NCI-H524 (cell line): ENCODE results near the gene RSRC1.
A peak's percentile ranks its signal among the peaks of the same experiment; 100 is the strongest.
"Not testable (repeated sequence)": the region's sequence is repeated elsewhere in the genome, so short reads cannot be mapped to it uniquely, and the experiment has no call there.

Experiments used
- DNase-seq, 2 experiments: peaks; one replicate each; lab custom pipeline; 2025; lab: John Stamatoyannopoulos, UW

RSRC1 gene

DNA sequence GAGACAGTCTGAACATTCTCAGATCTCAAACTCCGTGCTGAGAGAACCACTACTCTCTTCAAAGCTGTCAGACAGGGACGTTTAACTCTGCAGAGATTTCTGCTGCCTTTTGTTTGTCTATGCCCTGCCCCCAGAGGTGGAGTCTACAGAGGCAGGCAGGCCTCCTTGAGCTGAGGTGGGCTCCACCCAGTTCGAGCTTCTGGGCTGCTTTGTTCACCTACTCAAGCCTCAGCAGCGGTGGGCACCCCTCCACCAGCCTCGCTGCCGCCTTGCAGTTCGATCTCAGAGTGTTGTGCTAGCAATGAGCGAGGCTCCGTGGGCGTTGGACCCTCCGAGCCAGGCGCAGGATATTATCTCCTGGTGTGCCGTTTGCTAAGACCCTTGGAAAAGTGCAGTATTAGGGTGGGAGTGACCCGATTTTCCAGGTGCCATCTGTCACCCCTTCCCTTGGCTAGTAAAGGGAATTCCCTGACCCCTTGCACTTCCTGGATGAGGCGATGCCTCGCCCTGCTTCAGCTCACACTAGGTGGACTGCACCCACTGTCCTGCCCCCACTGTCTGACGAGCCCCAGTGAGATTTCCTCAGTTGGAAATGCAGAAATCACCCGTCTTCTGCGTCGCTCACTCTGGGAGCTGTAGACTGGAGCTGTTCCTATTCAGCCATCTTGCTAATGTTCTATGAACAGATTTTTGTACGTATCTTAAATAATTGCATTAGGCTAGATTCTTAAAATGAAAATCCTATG is 220.0 kb downstream of the RSRC1 start:
- DNase-seq, result peak; percentile 49 to 64

DNA sequence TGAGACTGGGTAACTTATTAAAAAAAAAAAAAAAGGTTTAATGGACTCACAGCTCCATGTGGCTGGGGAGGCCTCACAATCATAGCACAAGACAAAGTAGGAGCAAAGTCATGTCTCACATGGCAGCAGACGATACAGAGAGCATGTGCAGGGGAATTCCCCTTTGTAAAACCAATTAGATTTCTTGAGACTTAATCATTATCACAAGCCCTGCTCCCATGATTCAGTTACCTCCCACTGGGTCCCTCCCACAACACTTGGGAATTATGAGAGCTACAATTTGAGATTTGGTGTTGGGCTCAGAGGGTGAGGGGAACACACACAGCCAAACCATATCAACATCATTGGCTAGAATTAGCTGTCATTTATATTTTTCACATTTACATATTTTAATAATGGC is 221.0 kb downstream of the RSRC1 start:
- peak; percentile 5 to 35 for DNase-seq

DNA sequence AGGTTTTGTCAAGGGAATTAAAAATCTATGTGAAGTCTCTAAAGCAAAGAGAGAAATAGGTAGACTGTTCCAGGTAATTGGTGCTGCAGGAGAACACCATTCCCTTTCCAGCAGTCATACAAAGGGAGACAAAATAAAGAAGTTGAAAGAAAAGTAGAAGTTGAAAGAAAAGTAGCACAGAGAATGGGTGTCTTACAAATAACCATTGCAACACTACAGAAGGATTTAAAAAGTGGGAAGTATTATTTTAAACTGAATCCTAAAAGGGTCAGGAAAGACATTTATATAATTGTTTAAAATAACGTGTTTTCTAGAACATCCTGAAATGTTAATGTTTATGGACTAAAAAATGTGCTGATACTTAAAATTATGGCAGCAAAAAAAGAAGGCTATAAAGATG is 223.8 kb downstream of the RSRC1 start:
- no peak for DNase-seq

DNA sequence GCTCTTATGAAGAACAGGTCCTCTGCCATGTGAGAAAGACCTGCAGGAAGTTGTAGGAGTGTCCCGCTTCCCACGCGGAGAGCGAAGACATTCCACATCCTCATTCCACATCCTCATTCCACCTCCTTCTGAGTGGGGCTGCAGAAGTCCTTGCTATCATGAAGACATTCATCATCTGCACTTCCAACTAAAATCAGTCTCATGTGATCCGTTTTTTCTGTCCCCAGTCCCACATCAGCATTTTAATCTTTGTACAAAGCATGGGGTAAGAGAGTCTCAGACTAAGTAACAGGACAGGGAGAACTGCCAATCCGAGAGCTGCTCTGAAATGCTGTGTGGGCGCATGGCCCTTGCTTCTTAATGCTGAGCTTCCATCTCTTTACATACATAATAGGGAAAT is 227.2 kb downstream of the RSRC1 start:
- DNase-seq, result no peak

DNA sequence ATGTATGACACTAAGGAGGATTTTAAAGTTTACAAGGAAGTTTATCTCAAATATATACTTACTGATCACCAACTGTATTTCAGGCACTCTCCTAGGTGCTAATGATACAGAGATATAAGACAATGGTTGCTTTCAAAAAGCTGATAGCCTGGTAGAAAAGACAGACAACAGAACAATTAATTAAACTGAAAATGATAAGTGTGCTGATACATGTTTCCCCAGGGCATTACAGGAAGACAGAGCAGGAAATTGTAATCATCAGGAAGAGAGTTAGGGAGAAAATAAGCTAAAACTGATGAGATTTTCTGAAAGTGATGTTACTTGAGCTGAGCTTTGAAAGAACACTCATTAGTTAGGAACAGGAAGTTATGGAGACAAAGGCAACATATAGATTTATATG is 229.7 kb downstream of the RSRC1 start:
- DNase-seq, result no peak

DNA sequence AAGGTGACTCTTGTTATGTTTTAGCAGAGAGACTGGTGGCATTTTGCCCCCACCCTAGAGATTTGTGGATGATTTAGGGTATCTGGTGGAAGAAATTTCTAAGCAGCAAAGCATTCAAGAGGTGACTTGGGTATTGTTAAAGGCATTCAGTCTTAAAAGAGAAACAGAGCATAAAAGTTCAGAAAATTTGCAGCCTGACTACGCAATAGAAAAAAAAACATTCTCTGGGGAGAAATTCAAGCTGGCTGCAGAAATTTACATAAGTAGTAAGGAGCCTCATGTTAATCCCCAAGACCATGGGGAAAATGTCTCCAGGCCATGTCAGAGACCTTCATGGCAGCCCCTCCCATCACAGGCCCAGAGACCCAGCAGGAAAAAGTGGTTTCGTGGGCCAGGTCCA is 231.1 kb downstream of the RSRC1 start:
- not testable (repeated sequence) for DNase-seq

DNA sequence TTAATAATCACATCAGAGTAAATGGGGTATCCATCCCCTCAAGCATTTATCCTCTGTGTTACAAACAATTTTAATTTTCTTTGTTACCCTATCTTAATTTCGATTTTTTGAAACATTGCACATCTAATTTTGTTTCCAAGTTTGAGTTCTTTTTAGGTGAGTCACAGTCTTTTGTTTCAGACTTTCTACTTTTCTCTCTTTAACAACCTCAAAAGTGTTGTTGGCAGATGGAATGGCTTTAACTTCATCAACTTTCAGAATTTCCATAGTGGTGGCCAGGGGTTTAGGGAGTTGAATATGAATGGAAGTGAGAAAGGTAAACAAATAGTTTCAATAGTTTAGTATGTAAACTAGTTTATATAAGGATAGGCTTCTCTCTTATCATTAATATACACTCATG is 238.1 kb downstream of the RSRC1 start:
- no peak for DNase-seq

DNA sequence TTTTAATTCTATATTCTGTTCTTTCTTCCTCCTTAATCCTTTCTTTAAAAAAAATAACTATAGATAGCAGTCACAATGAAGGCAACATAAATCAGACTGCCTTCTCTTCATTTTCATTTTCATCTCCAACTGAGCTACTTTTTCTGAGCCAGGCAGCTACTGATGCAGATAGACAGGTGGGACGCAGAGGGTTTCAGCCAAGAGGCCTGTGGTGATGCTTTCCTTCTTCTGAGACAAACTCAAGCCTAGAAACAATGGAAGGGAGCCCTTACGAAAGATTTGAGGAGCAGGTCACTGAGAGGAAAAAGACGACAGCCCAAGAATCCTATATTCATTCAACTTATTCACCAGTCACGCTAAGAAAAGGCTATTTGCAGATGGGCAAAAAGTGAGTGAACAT is 241.1 kb downstream of the RSRC1 start:
- no peak for DNase-seq

DNA sequence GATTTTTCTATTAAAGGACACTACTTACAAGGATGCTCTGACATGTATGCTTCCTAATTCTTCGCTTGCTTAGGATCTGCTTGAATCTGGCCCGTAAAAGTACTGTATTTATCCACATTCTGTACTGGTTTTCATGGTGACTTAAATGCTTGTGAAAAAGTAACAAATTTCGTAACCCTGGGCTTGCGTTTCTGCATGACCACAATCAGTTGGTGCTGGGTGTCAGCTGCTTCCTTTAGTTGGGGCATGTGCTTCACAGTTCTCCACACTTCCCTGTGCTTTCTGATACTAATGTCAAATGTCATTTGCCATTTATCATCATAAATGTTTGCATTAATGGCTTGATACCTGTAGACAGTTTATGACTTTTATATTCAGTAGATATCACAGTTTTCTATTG is 242.7 kb downstream of the RSRC1 start:
- DNase-seq, result no peak

DNA sequence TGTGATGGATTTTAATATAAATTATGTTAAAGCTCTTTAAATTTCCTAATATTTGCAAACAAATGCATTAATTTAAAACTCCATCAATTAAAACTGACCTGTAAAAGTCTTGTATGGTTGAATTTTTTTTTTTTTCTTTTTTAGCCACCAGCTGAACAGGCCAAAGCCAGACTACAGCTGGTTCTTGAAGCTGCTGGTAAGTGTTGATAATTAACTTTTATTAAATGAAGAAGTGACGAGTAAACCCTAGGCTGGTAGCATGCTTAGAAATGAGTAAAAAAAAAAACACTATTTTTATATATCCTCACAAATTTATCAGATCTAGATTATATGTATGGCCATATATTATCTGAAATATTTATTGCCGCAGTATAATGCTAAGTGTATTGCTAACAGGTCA is 244.8 kb downstream of the RSRC1 start:
- DNase-seq, result no peak

DNA sequence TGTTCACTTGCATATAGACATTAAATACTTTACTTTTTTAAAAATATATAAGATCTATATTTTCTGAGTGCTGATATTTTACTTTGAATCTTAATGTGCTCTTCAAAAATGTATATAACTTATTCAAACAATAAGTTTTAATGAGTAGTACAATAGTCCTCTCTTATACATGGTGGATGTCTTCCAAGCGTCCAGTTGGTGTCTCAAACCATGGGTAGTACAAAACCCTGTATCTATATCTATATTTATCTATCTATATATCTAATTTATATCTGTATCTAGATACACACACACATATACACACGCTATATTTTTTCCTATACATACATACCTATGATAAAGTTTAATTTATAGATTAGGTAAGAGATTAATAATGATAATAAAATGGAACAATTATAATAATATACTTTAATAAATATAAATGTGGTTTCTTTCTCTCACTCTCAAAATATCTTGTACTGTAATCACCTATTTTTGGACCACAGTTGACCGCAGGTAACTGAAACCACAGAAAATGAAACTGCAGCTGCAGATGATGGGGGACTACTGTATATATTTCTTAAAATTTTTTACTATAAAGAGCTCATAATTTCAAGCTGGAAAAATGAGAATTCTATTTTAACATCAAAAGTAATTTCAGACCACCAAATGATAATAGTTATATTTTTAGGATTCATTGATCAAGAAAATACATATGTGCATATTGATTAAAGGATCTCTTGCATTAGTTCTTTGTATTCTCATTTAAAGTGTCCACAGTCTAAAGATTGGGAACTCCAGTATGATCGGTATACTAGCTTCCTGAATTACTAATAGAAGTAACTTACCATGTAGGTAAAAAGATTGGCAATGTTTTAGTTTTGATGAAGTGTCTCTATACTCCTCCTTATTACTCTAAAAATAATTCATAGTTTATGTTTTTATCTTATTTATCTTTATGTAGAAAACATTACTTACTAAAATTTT is 246.0 kb downstream of the RSRC1 start:
- no peak for DNase-seq

DNA sequence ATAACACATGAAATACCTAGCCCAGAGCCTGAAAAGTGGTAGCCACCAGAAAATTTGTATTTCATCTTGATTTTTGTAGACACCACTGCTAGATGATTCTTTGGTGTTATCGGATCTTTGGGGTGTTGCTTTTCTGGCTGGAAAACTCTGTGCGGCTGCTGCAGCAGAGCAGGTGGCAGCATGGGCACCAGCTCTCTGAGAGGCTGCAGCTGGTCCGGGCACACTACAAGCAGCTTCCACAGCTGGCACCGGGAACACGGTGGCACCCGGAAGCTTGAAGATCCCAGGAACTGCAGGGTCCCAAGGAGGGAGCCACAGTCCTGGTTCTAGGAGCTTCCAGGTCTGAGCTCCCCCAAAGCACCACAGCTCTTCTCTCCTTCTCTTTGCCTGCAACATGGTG is 249.4 kb downstream of the RSRC1 start:
- DNase-seq, result peak in 1 of 2 experiments; percentile 35

DNA sequence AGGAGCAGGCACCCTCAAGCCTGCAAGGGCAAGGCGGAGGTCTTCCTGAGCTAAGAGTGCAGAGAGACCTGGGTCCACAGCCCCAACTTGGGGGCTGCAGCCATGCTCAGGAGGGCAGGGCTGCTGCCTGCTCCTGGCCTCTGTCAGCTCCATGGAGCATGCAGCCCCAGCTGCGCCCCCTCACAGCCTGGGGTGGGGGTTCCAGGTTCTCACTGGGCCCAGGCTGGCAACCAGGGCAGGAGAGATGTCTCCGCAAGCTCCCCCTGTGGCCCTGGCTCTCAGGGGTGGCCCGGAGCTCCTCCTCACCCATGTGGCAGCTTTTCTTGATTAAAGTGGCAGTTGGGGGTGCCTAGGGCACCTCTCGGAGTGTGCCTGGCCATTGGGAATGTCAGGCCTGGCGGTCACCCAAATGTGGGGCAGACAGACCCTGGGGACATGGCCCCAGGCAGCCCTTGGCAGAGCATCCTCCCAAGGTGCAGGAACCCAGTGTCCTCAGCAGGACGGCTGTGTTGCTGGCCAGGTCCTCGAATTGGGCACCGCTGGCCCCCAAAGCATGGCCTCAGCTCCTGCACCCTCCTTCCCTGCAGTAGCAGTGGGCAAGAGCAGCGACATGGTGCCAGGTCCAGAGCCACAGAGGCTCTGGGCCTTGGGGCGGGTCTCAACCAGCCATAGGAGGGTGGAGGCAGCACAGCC is 251.0 kb downstream of the RSRC1 start:
- DNase-seq, result no peak

DNA sequence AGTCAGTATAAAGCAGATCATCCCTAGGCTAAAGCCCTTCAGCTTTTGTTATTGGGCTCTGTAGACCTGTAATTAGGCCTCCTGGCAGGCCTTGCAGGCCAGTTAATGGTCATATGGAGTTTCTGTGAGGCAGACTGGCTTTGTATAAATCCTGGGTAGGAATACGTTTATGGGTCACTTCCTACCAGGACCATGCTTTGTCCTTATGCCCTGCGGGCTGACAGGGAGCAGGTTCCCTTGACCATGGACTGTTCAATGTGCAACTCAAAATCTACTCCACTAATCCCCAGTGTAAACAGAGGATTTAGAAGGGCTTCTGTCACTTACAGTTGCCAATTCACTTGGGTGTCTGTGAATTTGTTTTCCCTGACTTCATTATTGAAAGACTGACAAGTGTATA is 258.4 kb downstream of the RSRC1 start:
- DNase-seq, result peak; percentile 69 to 91

DNA sequence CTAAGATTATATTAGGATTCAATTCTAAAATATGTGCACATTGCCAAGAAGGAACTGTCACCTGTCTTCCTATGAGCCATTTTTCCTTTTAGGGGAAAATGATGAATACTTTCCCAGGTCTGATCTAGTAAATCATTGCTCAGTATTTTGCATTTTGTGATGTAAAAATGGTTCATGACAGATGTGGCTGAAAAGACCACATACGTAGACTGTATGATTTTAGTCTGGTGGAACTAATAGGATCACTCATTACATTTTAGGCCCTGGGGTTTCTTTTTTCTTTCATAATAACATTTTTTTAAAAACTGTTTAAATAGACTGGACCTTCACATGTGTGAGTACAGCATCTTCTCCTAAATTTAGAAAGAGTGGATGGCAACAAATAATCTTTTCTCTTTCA is 259.4 kb downstream of the RSRC1 start:
- peak in 1 of 2 experiments; percentile 11 for DNase-seq

DNA sequence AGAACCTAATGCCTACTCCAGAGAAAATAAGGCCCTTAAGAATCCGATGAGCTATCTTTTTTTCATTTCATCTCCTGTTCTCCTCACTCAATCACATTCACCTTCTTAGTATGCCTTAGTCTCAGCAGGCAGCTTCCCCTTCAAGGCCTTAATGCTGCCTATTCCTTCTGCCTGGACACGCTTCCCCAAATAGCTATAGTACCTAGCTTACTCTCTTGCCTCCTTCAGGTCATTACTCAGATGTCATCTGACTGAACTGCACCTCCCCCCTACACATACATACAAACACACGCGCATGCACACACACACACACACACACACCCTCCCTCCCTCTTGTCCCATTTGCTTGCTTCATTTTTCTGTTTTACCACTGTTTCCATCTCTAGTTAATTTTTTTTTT is 269.6 kb downstream of the RSRC1 start:
- no peak for DNase-seq

DNA sequence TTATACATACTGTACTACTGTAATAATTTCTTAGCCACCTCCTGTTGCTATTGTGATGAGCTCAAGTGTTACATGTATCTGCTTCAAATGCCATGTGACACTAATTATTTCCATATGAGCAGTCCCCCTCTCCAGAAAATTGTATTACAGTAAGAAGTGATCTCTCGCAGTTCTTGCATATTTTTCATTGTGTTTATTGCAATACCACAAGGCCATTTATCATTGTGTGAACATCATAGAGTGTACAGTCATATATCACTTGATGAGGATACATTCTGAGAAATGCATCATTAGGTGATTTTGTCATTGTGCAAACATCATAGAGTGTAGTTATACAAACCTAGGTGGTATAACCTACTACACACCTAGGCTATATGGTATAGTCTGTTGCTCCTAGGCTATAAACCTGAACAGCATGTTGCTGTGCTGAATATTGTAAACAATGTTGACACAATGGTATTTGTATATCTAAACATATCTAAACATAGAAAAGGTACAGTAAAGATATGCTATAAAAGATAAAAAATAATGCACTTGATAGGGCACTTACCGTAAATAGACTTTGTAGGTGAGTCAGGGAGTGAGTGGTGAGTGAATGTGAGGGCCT is 271.5 kb downstream of the RSRC1 start:
- no peak for DNase-seq

DNA sequence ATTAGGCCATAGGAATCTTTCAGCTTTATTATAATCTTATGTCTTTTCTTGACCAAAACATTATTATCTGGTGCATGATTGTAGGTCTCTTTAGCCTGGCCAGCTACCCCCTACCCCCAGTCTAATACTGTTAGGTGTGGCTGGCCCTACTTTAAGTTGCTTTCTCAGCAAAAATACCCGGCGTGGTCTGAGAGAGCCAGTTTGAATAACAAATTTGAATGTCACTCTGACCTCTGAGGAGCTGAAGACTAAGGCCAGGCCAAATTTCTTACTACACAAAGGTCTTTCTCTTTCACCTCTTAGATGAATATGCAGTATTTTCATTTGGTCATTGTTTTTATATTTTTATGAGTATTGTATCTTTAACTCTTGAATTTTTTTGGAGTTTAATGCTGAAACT is 272.6 kb downstream of the RSRC1 start:
- DNase-seq, result no peak

DNA sequence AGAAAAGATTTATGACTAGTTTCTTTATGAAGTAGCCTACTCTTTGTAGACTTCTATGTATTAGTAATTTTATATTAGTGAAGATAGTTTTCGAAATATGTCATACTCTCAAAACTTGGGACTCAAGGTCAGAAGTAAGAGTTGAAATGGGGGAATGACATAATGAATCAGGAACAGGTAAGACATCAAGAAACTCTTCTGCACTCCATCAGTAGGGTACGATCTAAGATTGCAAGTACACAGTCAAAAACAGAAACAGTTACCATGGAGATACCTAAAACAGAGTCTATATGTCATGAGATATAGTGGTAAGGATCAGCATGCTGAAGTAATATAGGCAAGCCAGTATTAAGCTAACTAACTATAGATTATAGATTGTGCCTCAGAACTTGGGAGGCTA is 274.1 kb downstream of the RSRC1 start:
- no peak for DNase-seq

DNA sequence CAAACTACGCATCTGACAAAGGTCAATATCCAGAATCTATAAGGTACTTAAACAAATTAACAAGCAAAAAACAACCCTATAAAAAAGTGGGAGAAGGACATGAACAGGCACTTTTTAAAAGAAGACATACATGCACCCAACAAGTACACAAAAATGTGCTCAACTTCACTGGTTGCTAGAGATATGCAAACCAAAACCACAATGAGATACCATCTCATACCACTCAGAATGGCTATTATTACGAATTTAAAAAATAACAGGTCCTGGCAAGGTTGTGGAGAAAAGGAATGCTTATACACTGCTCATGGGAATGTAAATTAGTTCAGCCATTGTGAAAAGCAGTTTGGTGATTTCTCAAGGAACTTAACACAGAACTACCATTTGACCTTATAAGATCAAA is 285.5 kb downstream of the RSRC1 start:
- DNase-seq, result no peak

DNA sequence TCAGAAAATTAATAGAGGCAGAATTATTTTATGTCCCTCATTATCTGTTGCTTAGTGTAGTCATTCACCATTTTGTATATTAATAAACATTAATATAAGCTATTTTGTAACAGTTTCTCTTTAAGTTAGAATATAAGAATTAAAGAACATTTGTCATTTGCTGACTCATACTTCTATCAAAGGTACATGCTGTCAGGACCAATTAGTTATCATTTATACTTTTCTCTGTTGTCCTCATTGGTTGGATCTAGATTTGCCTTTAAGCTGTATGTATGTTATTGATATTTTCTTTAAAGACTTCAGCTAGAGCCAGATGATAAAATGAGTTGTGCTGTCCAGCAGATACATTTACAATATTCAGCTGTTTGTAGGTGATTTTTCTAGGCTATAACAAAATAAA is 292.7 kb downstream of the RSRC1 start:
- no peak for DNase-seq

DNA sequence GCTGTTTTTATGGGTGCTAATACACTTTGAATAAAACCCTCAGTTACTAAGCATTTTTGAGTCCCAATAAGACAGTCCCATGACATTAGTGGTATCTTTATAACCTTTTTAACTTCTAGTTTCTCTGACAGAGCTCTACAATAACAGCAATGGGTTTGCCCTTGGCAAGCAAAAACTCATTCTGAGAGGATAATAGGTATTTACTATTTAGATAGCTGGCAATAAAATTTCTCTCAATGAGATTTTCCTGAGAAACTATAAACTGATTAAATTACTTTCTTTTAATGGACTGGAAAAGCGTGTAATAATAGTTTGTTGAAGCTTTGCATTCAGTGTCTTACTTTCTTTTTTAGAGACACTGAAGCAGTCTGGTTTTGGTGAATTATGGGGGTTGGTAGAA is 293.1 kb downstream of the RSRC1 start:
- DNase-seq, result no peak
